ENCODE results near the gene PDGFRA.

DNA sequence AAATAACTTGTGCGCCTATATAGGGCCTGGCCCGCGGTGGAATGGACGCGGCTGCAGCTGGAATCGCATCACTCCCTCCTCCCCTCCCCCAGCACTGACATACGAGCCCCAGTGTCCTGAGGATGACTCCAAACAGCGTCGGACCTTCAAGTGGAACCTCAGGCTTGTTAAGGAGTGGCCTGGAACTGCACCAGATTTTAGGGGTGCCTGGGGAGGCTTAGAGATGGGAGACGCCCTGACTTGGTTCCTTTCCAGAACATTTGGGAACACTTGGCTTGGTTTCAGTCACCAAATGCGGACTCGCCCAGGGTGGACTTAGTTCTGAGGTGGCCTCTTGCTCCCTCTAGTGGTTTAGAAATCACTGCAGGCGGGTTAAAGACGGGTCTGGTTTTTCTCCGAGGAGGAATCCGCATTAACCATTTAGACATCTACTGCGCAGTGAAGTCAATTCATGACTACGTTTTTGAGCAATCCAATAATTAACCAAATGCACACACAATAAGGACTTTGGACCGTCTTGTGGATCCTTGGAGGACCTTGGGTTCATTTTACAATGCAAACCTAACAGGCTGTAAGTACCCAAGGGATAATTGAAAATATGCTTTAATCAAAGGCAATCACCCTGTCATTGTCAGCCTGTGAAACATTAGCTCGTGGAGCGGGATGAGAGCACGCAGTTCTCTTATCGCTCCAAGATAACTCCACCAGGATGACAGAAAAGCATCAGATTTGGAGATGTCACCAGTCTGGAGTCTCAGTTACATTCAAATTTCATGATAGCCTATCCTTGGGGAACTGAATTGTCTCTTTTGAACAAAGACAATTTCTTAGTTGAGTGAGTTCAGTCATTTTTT lies 11.2 kb upstream of the PDGFRA start:
- TF ChIP-seq, protein P1, sequence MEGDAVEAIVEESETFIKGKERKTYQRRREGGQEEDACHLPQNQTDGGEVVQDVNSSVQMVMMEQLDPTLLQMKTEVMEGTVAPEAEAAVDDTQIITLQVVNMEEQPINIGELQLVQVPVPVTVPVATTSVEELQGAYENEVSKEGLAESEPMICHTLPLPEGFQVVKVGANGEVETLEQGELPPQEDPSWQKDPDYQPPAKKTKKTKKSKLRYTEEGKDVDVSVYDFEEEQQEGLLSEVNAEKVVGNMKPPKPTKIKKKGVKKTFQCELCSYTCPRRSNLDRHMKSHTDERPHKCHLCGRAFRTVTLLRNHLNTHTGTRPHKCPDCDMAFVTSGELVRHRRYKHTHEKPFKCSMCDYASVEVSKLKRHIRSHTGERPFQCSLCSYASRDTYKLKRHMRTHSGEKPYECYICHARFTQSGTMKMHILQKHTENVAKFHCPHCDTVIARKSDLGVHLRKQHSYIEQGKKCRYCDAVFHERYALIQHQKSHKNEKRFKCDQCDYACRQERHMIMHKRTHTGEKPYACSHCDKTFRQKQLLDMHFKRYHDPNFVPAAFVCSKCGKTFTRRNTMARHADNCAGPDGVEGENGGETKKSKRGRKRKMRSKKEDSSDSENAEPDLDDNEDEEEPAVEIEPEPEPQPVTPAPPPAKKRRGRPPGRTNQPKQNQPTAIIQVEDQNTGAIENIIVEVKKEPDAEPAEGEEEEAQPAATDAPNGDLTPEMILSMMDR (IDR thresholded peaks at IDR 0.05; ENCODE audit: low read length): peak; percentile 91
- TF ChIP-seq EZH2 (optimal IDR thresholded peaks at IDR 0.05; ENCODE audit: low read depth, low read length) (no peak), EZH2phosphoT487 (IDR thresholded peaks at IDR 0.05; ENCODE audit: low read length) (no peak)

All from MM.1S (cell line).